RWPE2 (cell line): ENCODE measurements around the gene FGF1.
A peak's percentile ranks its signal among the peaks of the same experiment; 100 is the strongest.

Experiments used
- ATAC-seq: fragments of 200-7000 bp; cut with Tn5 transposase; 3 replicates; pipeline ENCODE4 v1.9.1; 2021; ENCODE audit warnings: low read depth
- DNase-seq: peaks from one replicate; pipeline ENCODE4 v3.0.0-alpha.2; 2020; ENCODE audit warnings: low spot score
- H3K27ac ChIP-seq: fragments of 450-650 bp; 2 replicates; pipeline ENCODE4 v1.5.1; 2017; ENCODE audit warnings: mild to moderate bottlenecking; ENCODE audit not compliant: poor library complexity, severe bottlenecking
- H3K27me3 ChIP-seq: fragments of 250-450 bp; sonication (Bioruptor Pico); 2 replicates; pipeline ENCODE4 v1.5.1; 2021; ENCODE audit warnings: mild to moderate bottlenecking, moderate library complexity; ENCODE audit not compliant: insufficient read depth, poor library complexity, severe bottlenecking
- H3K36me3 ChIP-seq: fragments of 250-450 bp; sonication (Bioruptor Pico); 2 replicates; pipeline ENCODE4 v1.5.1; 2020; ENCODE audit warnings: low read depth, mild to moderate bottlenecking, moderate library complexity
- H3K4me1 ChIP-seq: fragments of 250-450 bp; sonication (Bioruptor Pico); 2 replicates; pipeline ENCODE4 v1.5.1; 2021; ENCODE audit warnings: mild to moderate bottlenecking, moderate library complexity; ENCODE audit not compliant: insufficient read depth, poor library complexity, severe bottlenecking
- H3K4me3 ChIP-seq: fragments of 250-450 bp; sonication (Bioruptor Pico); 2 replicates; pipeline ENCODE4 v1.5.1; 2021; ENCODE audit warnings: mild to moderate bottlenecking, moderate library complexity; ENCODE audit not compliant: severe bottlenecking
- H3K9me3 ChIP-seq: fragments of 250-450 bp; sonication (Bioruptor Pico); 2 replicates; pipeline ENCODE4 v1.5.1; 2021; ENCODE audit warnings: mild to moderate bottlenecking, moderate library complexity; ENCODE audit not compliant: severe bottlenecking
- CTCF ChIP-seq: fragments of 450-650 bp; IDR thresholded peaks from one replicate; pipeline ENCODE4 v1.5.1; 2017; ENCODE audit warnings: mild to moderate bottlenecking, moderate library complexity; ENCODE audit not compliant: poor library complexity, severe bottlenecking

The FGF1 gene

GRCh38 chr5:142614054-142614453 lies 71.8 kb downstream of the FGF1 start:
- DNase-seq: no peak
- Histone ChIP-seq H3K4me3 (no peak overlapping the region), H3K27me3 (no peaks in the 10 kb centered on the region), H3K4me1 (peaks cover 4% of the 10 kb centered on the region), H3K36me3 (no peaks in the 10 kb centered on the region), H3K9me3 (no peaks in the 10 kb centered on the region), H3K27ac (no peak overlapping the region)
- no peak for TF ChIP-seq CTCF
- ATAC-seq: no peak

DNA sequence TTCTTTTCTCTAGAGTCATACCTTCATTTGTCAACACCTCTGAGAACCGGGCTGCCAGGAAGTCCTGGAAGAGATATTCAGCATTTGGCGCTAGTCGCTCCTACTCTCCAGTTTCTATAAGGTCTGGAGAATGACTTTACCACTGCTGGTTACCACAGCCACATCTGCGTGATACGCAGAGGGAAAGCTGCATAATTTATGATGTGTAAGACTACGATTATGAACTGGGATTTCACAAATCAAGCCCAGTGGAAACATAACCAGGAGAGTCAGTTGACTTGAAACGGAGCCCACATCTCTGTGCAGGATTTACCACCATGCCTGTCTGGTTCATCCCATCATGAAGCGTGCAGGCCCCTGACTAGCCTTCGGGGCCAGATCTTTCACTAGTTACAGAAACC lies 72.6 kb downstream of the FGF1 start:
- no peak overlapping the region for H3K4me3 ChIP-seq
- DNase-seq: no peak
- no peak for TF ChIP-seq CTCF

GRCh38 chr5:142612494-142613270 lies 73.2 kb downstream of the FGF1 start:
- Histone ChIP-seq H3K9me3 (no peaks in the 10 kb centered on the region), H3K27me3 (no peaks in the 10 kb centered on the region), H3K4me1 (no peaks in the 10 kb centered on the region), H3K4me3 (no peak overlapping the region), H3K27ac (no peak overlapping the region), H3K36me3 (no peaks in the 10 kb centered on the region)
- TF ChIP-seq CTCF: no peak
- ATAC-seq: no peak
- no peak for DNase-seq

More for the DNA sequence above, 72.6 kb downstream of the FGF1 start:
- Histone ChIP-seq H3K27ac (no peak overlapping the region), H3K27me3 (no peaks in the 10 kb centered on the region), H3K9me3 (no peaks in the 10 kb centered on the region), H3K36me3 (no peaks in the 10 kb centered on the region), H3K4me1 (peaks cover under 1% of the 10 kb centered on the region)
- ATAC-seq: no peak

DNA sequence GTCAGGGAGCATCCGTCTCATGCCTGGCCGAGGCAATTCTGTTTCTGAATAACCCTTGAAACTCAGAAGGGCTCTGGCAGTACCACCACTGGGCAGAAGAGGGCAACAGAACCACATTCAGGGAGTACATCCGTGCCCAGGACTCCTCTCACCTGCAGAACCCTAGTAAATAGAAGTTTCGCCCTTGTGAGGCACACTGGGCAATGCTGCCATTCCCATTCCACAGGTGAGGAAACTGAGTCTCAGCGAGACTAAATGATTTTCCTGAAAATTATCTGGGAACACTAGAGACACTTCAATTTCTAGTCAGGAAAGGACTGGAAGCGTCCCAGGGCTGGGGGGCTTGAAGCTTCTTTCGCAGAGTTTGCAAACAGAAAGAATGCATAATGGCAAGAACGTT lies 74.7 kb downstream of the FGF1 start:
- TF ChIP-seq CTCF: peak; percentile 99
- ATAC-seq: peak; percentile 89
- H3K9me3 ChIP-seq: no peaks in the 10 kb centered on the region
- no peak overlapping the region for H3K27ac ChIP-seq
- H3K4me3 ChIP-seq: no peak overlapping the region
- no peaks in the 10 kb centered on the region for H3K27me3 ChIP-seq
- no peaks in the 10 kb centered on the region for H3K36me3 ChIP-seq
- no peak for DNase-seq
- no peaks in the 10 kb centered on the region for H3K4me1 ChIP-seq
